Calu3 (cell line): ENCODE data around the gene MTMR3. TPM values are rescaled to one million over a fixed set of nuclear protein-coding genes. Genes with fewer than 3 reads are reported as not detected.

Experiments used
- BruUV-seq: library from RNA; stranded (reverse); fragments of 400-500 nt; replicated peaks from 2 replicates; lab custom pipeline; 2021; lab: Mats Ljungman, UMichigan
- CTCF ChIA-PET: fragments of 300-600 bp; sonication (Branson Sonifier 250); formaldehyde crosslinking; loops from one replicate; lab custom pipeline; 2022; ENCODE audit warnings: antibody characterized with exemption; lab: Charles Lee
- DNase-seq: peaks from one replicate; pipeline ENCODE4 v3.0.0; 2022
- H3K27ac Mint-ChIP-seq: one replicate; pipeline ENCODE4 v1.8.0; 2022; ENCODE audit warnings: mixed read lengths; ENCODE audit not compliant: unreplicated experiment
- H3K27me3 Mint-ChIP-seq: one replicate; pipeline ENCODE4 v1.8.0; 2022; ENCODE audit warnings: mixed read lengths; ENCODE audit not compliant: unreplicated experiment
- H3K36me3 Mint-ChIP-seq: one replicate; pipeline ENCODE4 v1.8.0; 2022; ENCODE audit warnings: mild to moderate bottlenecking, moderate library complexity, mixed read lengths; ENCODE audit not compliant: insufficient read depth, unreplicated experiment
- H3K4me1 Mint-ChIP-seq: one replicate; pipeline ENCODE4 v1.8.0; 2022; ENCODE audit warnings: mild to moderate bottlenecking, low read depth, mixed read lengths; ENCODE audit not compliant: unreplicated experiment
- H3K4me3 Mint-ChIP-seq: one replicate; pipeline ENCODE4 v1.8.0; 2022; ENCODE audit warnings: mild to moderate bottlenecking, low read depth, moderate library complexity, mixed read lengths; ENCODE audit not compliant: unreplicated experiment
- H3K9me3 Mint-ChIP-seq: one replicate; pipeline ENCODE4 v1.8.0; 2022; ENCODE audit warnings: low read depth, mixed read lengths; ENCODE audit not compliant: unreplicated experiment
- intact Hi-C: fragments of 100-400 bp; cut with micrococcal nuclease; formaldehyde crosslinking; loops from one replicate; pipeline ENCODE4 v1.10.0; 2022; ENCODE audit not compliant: unreplicated experiment
- total RNA-seq: library from RNA; stranded (reverse); gene quantifications from 2 replicates; pipeline ENCODE4 v1.2.3, GENCODE V29; 2022
- TF ChIP-seq, protein P1 (sequence below): fragments of 200-600 bp; IDR thresholded peaks from one replicate; pipeline ENCODE4 v1.8.0; 2022; ENCODE audit warnings: antibody characterized with exemption; ENCODE audit not compliant: unreplicated experiment

MTMR3 gene
- total RNA-seq, 1 experiment from 2014 or later: 34.5 TPM

DNA sequence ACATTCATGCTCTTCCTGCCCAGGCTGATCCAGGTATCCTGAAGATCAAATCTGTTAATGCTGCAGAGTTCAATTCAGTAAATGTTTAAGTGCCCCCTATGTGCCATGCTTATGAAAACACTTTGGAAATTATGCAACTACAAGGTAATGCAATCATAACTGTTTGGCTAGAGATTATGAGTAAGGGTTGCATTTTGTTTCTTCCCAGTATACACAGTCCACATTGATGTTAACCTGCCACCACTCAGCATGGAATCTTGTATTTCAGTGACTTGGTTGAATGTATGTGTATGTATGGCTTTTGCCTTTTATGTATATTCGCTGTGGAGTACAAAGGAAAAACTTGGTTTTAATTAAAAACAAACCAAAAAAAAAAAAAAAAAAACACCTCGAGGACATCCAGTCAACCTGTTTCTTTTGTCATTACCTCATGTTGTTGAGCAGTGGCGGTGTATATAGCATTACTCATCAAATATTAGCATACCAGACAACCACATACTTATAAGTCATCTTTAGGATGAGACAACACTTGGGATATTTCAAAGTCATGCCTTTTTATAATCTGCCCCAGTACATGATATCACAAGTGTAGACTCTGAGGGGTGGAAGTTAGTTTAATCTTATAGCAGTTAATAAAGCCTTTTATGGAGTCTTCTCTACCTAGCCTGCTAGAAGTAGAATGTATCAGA is 111.2 kb downstream of the MTMR3 start:
- intact Hi-C loops: loop anchor here (2.0 kb wide), 1 partner anchor 173 kb away; no protein-coding TSS in a partner anchor
- DNase-seq: no peak
- Mint-ChIP-seq H3K27me3 (no peaks in the 10 kb centered on the region), H3K27ac (peak overlapping the region; percentile 80), H3K4me3 (peak overlapping the region; percentile 11), H3K9me3 (no peaks in the 10 kb centered on the region), H3K36me3 (peaks cover 25% of the 10 kb centered on the region), H3K4me1 (peaks cover 27% of the 10 kb centered on the region)
- TF ChIP-seq, protein P1, sequence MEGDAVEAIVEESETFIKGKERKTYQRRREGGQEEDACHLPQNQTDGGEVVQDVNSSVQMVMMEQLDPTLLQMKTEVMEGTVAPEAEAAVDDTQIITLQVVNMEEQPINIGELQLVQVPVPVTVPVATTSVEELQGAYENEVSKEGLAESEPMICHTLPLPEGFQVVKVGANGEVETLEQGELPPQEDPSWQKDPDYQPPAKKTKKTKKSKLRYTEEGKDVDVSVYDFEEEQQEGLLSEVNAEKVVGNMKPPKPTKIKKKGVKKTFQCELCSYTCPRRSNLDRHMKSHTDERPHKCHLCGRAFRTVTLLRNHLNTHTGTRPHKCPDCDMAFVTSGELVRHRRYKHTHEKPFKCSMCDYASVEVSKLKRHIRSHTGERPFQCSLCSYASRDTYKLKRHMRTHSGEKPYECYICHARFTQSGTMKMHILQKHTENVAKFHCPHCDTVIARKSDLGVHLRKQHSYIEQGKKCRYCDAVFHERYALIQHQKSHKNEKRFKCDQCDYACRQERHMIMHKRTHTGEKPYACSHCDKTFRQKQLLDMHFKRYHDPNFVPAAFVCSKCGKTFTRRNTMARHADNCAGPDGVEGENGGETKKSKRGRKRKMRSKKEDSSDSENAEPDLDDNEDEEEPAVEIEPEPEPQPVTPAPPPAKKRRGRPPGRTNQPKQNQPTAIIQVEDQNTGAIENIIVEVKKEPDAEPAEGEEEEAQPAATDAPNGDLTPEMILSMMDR: no peak
- no TSS peak for BruUV-seq
- CTCF ChIA-PET: interaction anchor here (2.0 kb wide), 1 partner anchor 11 kb away, joined by 8 read pairs; no protein-coding TSS in a partner anchor

DNA sequence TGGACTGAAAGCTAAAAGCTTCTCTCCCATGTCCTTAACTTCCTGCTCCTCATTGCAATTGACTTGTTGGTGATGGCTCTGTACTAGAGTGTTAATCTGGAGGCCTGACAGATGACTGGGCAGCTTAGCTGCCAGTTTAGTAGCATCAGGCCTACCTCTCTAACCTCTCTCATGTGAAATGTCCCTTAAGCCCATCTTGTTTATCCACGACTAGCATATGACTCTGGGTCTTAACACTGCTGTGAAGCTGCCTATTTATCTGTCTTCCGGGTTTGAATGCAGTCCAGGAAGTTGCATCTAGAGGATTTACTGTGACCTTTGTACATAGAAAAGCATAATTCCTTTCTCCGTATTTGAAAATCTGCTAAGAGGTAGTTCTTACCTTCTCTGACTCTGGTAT is 112.0 kb downstream of the MTMR3 start:
- peak overlapping the region; percentile 80 for H3K27ac Mint-ChIP-seq
- CTCF ChIA-PET: interaction anchor here (0.9 to 2.0 kb wide), 2 partner anchors 10 to 87 kb away, joined by 3 to 8 read pairs; no protein-coding TSS in a partner anchor
- peak; percentile 14 for DNase-seq
- BruUV-seq: no TSS peak
- peaks cover 25% of the 10 kb centered on the region for H3K36me3 Mint-ChIP-seq
- H3K27me3 Mint-ChIP-seq: no peaks in the 10 kb centered on the region
- TF ChIP-seq, protein P1: no peak
- intact Hi-C loops: loop anchor here (2.0 to 5.0 kb wide), 2 partner anchors 174 to 218 kb away; no protein-coding TSS in a partner anchor
- peak overlapping the region; percentile 11 for H3K4me3 Mint-ChIP-seq
- no peaks in the 10 kb centered on the region for H3K9me3 Mint-ChIP-seq
- peaks cover 27% of the 10 kb centered on the region for H3K4me1 Mint-ChIP-seq

- no TSS peak for BruUV-seq
- H3K27ac Mint-ChIP-seq: no peak overlapping the region
- DNase-seq: no peak
- CTCF ChIA-PET: no interaction called here
- TF ChIP-seq, protein P1: no peak
- H3K4me1 Mint-ChIP-seq: peaks cover 47% of the 10 kb centered on the region
- H3K9me3 Mint-ChIP-seq: no peaks in the 10 kb centered on the region
- intact Hi-C loops: loop anchor here (5.0 kb wide), 1 partner anchor 220 kb away; no protein-coding TSS in a partner anchor
- H3K4me3 Mint-ChIP-seq: no peak overlapping the region
- H3K27me3 Mint-ChIP-seq: no peaks in the 10 kb centered on the region
- H3K36me3 Mint-ChIP-seq: peaks cover 25% of the 10 kb centered on the region
Observed at GRCh38 chr22:29997107-29997506, 114.1 kb downstream of the MTMR3 start.

GRCh38 chr22:29997516-29997915 is 114.5 kb downstream of the MTMR3 start:
- no peak overlapping the region for H3K4me3 Mint-ChIP-seq
- H3K4me1 Mint-ChIP-seq: peaks cover 47% of the 10 kb centered on the region
- no peaks in the 10 kb centered on the region for H3K27me3 Mint-ChIP-seq
- TF ChIP-seq, protein P1: no peak
- DNase-seq: no peak
- H3K9me3 Mint-ChIP-seq: no peaks in the 10 kb centered on the region
- CTCF ChIA-PET: no interaction called here
- no peak overlapping the region for H3K27ac Mint-ChIP-seq
- H3K36me3 Mint-ChIP-seq: peaks cover 22% of the 10 kb centered on the region
- no TSS peak for BruUV-seq
- intact Hi-C loops: loop anchor here (5.0 kb wide), 1 partner anchor 220 kb away; no protein-coding TSS in a partner anchor
